Astrocyte (in vitro differentiated cells and primary cell): ENCODE measurements around the gene TNMD. TPM values are rescaled to one million over a fixed set of nuclear protein-coding genes. Genes with fewer than 3 reads are reported as not detected.

ENCODE experiments used
- DNase-seq: peaks from one replicate; pipeline ENCODE4 v3.0.0-alpha.2; 2010; ENCODE audit warnings: low read depth
- FAIRE-seq: peaks from 2 replicates; lab custom pipeline; 2011; peaks lifted over from hg19 to GRCh38; lab: Jason Lieb, UNC
- H2AFZ ChIP-seq: 2 replicates; pipeline ENCODE4 v1.6.0; 2012; ENCODE audit warnings: low read depth, low read length, inconsistent platforms
- H3K27ac ChIP-seq: 2 replicates; pipeline ENCODE4 v1.5.1; 2011; ENCODE audit warnings: low read depth, low read length, inconsistent platforms
- H3K27me3 ChIP-seq: 2 replicates; pipeline ENCODE4 v1.6.0; 2011; ENCODE audit warnings: low read length, inconsistent platforms; ENCODE audit not compliant: insufficient read depth
- H3K36me3 ChIP-seq: 2 replicates; pipeline ENCODE4 v1.5.1; 2011; ENCODE audit warnings: low read length, inconsistent platforms; ENCODE audit not compliant: insufficient read depth
- H3K4me1 ChIP-seq: 2 replicates; pipeline ENCODE4 v1.5.1; 2011; ENCODE audit warnings: low read length, inconsistent platforms; ENCODE audit not compliant: insufficient read depth
- H3K4me2 ChIP-seq: 2 replicates; pipeline ENCODE4 v1.6.0; 2012; ENCODE audit warnings: low read length, inconsistent platforms
- H3K4me3 ChIP-seq: 2 replicates; pipeline ENCODE4 v1.5.1; 2011; ENCODE audit warnings: low read depth, mild to moderate bottlenecking, low read length, inconsistent platforms; ENCODE audit not compliant: insufficient read depth
- H3K79me2 ChIP-seq: 2 replicates; pipeline ENCODE4 v1.6.0; 2012; ENCODE audit warnings: mild to moderate bottlenecking, low read length, inconsistent platforms; ENCODE audit not compliant: insufficient read depth
- H3K9ac ChIP-seq: 2 replicates; pipeline ENCODE4 v1.6.0; 2012; ENCODE audit warnings: mild to moderate bottlenecking, low read length, inconsistent platforms
- H3K9me3 ChIP-seq: 2 replicates; pipeline ENCODE4 v1.5.1; 2012; ENCODE audit warnings: low read depth, mild to moderate bottlenecking, low read length, inconsistent platforms; ENCODE audit not compliant: insufficient read depth
- H4K20me1 ChIP-seq: 2 replicates; pipeline ENCODE4 v1.6.0; 2012; ENCODE audit warnings: low read length, inconsistent platforms; ENCODE audit not compliant: insufficient read depth
- H3K27ac Mint-ChIP-seq: one replicate; pipeline ENCODE4 v1.8.0; 2021; ENCODE audit warnings: mild to moderate bottlenecking, mixed read lengths; ENCODE audit not compliant: unreplicated experiment
- H3K27me3 Mint-ChIP-seq: one replicate; pipeline ENCODE4 v1.8.0; 2021; ENCODE audit warnings: low read depth, mixed read lengths; ENCODE audit not compliant: unreplicated experiment
- H3K36me3 Mint-ChIP-seq: one replicate; pipeline ENCODE4 v1.8.0; 2021; ENCODE audit warnings: low read depth, mixed read lengths; ENCODE audit not compliant: unreplicated experiment
- H3K4me1 Mint-ChIP-seq: one replicate; pipeline ENCODE4 v1.8.0; 2021; ENCODE audit warnings: low read depth, mixed read lengths; ENCODE audit not compliant: unreplicated experiment
- H3K4me3 Mint-ChIP-seq: one replicate; pipeline ENCODE4 v1.8.0; 2021; ENCODE audit warnings: mild to moderate bottlenecking, moderate library complexity, mixed read lengths; ENCODE audit not compliant: unreplicated experiment
- H3K9me3 Mint-ChIP-seq: one replicate; pipeline ENCODE4 v1.8.0; 2021; ENCODE audit warnings: mild to moderate bottlenecking, mixed read lengths; ENCODE audit not compliant: unreplicated experiment
- CTCF ChIP-seq: IDR thresholded peaks from 2 replicates; pipeline ENCODE4 v1.5.1; 2011; ENCODE audit warnings: low read depth, mild to moderate bottlenecking, inconsistent platforms, low read length, moderate library complexity; ENCODE audit not compliant: insufficient read depth
- EZH2 ChIP-seq: IDR thresholded peaks from 2 replicates; pipeline ENCODE4 v1.6.1; 2012; ENCODE audit warnings: mild to moderate bottlenecking, low read length, inconsistent platforms; ENCODE audit not compliant: insufficient read depth
- total RNA-seq: library from RNA; stranded (reverse); gene quantifications from 2 replicates; pipeline ENCODE4 v1.2.1, GENCODE V29; 2021

Gene TNMD
- total RNA-seq, 1 donor from 2014 or later = not detected

DNA sequence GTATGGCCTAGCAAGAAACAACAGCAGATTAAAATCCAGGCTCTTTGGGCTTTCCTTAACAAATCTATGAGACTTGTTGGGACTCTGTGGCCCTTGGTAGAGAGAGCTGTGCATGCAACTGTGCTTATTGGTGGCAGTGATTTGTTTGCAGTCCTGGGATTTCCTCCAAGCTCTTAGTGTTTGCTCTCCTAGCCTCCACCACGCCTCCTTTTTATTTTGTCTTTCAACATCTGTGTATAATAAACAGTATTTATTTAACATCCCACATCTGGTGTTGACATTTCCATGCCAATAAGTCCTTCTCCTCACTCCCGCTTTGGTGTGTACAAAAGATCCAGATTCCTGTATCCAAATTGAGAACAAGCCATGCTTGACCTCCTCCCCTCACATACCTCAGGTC, 3.1 kb downstream of the TNMD start:
- H3K27ac Mint-ChIP-seq = no peak overlapping the region
- H3K9me3 ChIP-seq = no peaks in the 10 kb centered on the region
- no peak overlapping the region for H3K4me2 ChIP-seq
- no peaks in the 10 kb centered on the region for H4K20me1 ChIP-seq
- no peak for FAIRE-seq
- no peaks in the 10 kb centered on the region for H3K36me3 ChIP-seq
- H3K27ac ChIP-seq = no peak overlapping the region
- no peak overlapping the region for H2AFZ ChIP-seq
- no peak for DNase-seq
- H3K4me1 Mint-ChIP-seq = no peaks in the 10 kb centered on the region
- no peak overlapping the region for H3K9ac ChIP-seq
- peaks cover 5% of the 10 kb centered on the region for H3K27me3 Mint-ChIP-seq
- no peaks in the 10 kb centered on the region for H3K4me1 ChIP-seq
- no peak for TF ChIP-seq EZH2
- TF ChIP-seq CTCF = no peak
- no peaks in the 10 kb centered on the region for H3K27me3 ChIP-seq
- no peaks in the 10 kb centered on the region for H3K79me2 ChIP-seq
- no peaks in the 10 kb centered on the region for H3K9me3 Mint-ChIP-seq
- H3K36me3 Mint-ChIP-seq = no peaks in the 10 kb centered on the region
- no peak overlapping the region for H3K4me3 ChIP-seq
- no peak overlapping the region for H3K4me3 Mint-ChIP-seq

GRCh38 chrX:100591256-100592051, 6.7 kb downstream of the TNMD start:
- no peaks in the 10 kb centered on the region for H3K36me3 ChIP-seq

More at GRCh38 chrX:100591256-100592051, 6.7 kb downstream of the TNMD start:
- H3K27ac Mint-ChIP-seq = no peak overlapping the region
- H3K4me3 Mint-ChIP-seq = no peak overlapping the region
- H3K27ac ChIP-seq = no peak overlapping the region
- no peaks in the 10 kb centered on the region for H3K4me1 ChIP-seq
- H3K9ac ChIP-seq = no peak overlapping the region
- H4K20me1 ChIP-seq = no peaks in the 10 kb centered on the region
- no peaks in the 10 kb centered on the region for H3K36me3 Mint-ChIP-seq
- H3K27me3 ChIP-seq = no peaks in the 10 kb centered on the region
- no peaks in the 10 kb centered on the region for H3K4me1 Mint-ChIP-seq
- FAIRE-seq = peak; percentile 63
- no peak overlapping the region for H3K4me2 ChIP-seq
- H3K27me3 Mint-ChIP-seq = peaks cover 4% of the 10 kb centered on the region
- no peak overlapping the region for H2AFZ ChIP-seq
- H3K4me3 ChIP-seq = no peak overlapping the region
- H3K79me2 ChIP-seq = no peaks in the 10 kb centered on the region
- H3K9me3 Mint-ChIP-seq = no peaks in the 10 kb centered on the region
- TF ChIP-seq CTCF = no peak
- no peak for TF ChIP-seq EZH2
- no peaks in the 10 kb centered on the region for H3K9me3 ChIP-seq
- no peak for DNase-seq
